Neutrophil (primary cell): ENCODE results near the gene KAZALD1.

Experiments used
- H3K27ac ChIP-seq: fragments of 200-600 bp; sonication (generic); 2 replicates; pipeline ENCODE4 v1.5.1; 2016; ENCODE audit warnings: mild to moderate bottlenecking, moderate library complexity
- H3K27me3 ChIP-seq: fragments of 200-600 bp; sonication (generic); 2 replicates; pipeline ENCODE4 v1.6.0; 2016; ENCODE audit warnings: mild to moderate bottlenecking
- H3K36me3 ChIP-seq: fragments of 200-600 bp; sonication (generic); 2 replicates; pipeline ENCODE4 v1.5.1; 2017
- H3K4me1 ChIP-seq, 2 experiments: fragments of 200-600 bp in 1 of 2; sonication (generic) in 1 of 2; 1 replicate in 1 of 2; 2 replicates in 1 of 2; pipeline versions ENCODE4 v1.5.1 to v1.6.1; 2013 to 2016; ENCODE audit warnings: low read depth in 1 of 2, low read length in 1 of 2, mild to moderate bottlenecking in 1 of 2, moderate library complexity in 1 of 2; ENCODE audit not compliant: control insufficient read depth in 1 of 2, insufficient read depth in 1 of 2
- H3K4me3 ChIP-seq, 2 experiments: fragments of 200-600 bp in 1 of 2; sonication (generic) in 1 of 2; 1 replicate in 1 of 2; 2 replicates in 1 of 2; pipeline ENCODE4 v1.5.1; 2013 to 2016; ENCODE audit warnings: low read depth in 1 of 2, low read length in 1 of 2, mild to moderate bottlenecking in 1 of 2, moderate library complexity in 1 of 2
- H3K9me3 ChIP-seq: fragments of 200-600 bp; sonication (generic); 2 replicates; pipeline ENCODE4 v1.5.1; 2016
- TF ChIP-seq, protein P1 (sequence below): fragments of 200-600 bp; sonication (generic); IDR thresholded peaks from 2 replicates; pipeline ENCODE4 v1.5.1; 2016; ENCODE audit warnings: antibody characterized with exemption

Gene KAZALD1

DNA sequence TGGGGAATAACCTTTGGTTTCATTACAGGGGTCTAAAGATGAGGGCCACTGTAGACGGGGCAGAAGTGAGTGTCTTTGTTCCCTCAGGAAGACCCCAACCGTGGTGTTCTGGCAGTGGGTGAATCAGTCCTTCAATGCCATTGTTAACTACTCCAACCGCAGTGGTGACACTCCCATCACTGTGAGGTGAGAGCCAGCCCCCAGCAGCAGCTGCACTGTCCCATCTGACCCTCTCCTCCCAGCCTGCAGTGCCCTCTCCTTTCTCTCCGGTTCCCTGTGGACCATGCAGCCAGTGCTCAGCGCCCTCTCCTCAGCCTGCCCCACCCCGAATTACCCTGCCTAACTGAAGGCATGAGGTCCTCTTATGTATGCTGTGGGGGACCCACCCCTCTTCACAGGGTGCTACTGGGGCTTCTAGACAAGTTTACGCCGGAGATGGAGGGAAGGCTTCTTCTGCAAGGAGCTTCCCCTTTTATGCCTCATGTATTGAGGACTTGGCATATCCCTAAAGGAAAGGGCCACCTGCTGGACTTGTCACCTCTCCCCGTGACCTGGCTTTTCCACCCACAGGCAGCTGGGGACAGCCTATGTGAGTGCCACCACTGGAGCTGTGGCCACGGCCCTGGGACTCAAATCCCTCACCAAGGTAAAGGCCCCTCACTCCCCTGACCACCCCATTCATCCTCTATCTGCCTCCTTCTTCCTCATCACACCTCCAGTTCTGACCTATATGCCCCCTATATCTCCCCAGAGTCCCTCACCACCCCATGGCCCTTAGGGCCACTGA lies 25.7 kb upstream of the KAZALD1 start:
- H3K27ac ChIP-seq, result no peak overlapping the region
- H3K36me3 ChIP-seq, result no peaks in the 10 kb centered on the region
- H3K9me3 ChIP-seq, result no peaks in the 10 kb centered on the region
- peaks cover 6 to 14% of the 10 kb centered on the region in 2 experiments for H3K4me1 ChIP-seq
- peaks cover 83% of the 10 kb centered on the region for H3K27me3 ChIP-seq
- TF ChIP-seq, protein P1, sequence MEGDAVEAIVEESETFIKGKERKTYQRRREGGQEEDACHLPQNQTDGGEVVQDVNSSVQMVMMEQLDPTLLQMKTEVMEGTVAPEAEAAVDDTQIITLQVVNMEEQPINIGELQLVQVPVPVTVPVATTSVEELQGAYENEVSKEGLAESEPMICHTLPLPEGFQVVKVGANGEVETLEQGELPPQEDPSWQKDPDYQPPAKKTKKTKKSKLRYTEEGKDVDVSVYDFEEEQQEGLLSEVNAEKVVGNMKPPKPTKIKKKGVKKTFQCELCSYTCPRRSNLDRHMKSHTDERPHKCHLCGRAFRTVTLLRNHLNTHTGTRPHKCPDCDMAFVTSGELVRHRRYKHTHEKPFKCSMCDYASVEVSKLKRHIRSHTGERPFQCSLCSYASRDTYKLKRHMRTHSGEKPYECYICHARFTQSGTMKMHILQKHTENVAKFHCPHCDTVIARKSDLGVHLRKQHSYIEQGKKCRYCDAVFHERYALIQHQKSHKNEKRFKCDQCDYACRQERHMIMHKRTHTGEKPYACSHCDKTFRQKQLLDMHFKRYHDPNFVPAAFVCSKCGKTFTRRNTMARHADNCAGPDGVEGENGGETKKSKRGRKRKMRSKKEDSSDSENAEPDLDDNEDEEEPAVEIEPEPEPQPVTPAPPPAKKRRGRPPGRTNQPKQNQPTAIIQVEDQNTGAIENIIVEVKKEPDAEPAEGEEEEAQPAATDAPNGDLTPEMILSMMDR, result no peak
- no peak overlapping the region for H3K4me3 ChIP-seq

DNA sequence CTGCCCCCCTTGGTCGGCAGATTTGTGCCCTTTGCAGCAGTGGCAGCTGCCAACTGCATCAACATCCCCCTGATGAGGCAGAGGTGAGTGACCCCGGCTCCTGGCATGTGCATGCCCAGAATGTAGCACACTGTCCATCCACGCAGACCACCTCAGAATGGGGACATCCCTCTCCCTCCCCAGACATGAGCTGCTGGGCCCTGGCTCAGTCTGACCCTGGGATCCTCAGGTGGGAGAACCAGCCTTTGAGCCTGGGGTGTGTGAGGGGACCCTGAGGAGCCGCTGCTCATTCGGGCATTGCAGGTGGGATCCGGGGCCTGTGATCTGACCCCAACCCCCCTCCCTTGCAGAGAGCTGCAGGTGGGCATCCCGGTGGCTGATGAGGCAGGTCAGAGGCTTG lies 25.1 kb upstream of the KAZALD1 start:
- Histone ChIP-seq H3K4me1 (peaks cover 6 to 8% of the 10 kb centered on the region in 2 experiments), H3K27ac (no peak overlapping the region), H3K4me3 (no peak overlapping the region), H3K9me3 (no peaks in the 10 kb centered on the region), H3K27me3 (peaks cover 77% of the 10 kb centered on the region), H3K36me3 (no peaks in the 10 kb centered on the region)
- TF ChIP-seq, protein P1, result no peak

DNA sequence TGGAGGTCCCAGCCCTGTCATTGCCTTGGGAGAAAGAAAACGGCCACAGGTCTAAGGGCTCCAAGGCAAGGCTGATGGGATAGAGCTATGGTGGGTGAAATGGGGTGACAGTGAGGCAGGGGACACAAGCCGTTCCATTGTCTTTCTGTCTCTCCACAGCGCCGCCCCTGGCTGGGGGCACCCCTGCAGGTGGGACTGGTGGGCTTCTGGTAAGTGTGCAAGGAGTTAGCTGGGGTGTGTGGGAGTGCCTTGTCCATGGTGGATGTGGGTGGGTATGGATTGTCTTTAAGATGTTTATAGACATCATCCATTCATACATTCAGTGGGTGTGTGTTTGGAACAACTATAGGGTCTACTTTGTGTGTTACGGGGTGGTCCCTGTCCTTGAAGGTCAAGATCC lies 23.3 kb upstream of the KAZALD1 start:
- TF ChIP-seq, protein P1, result no peak
- no peak overlapping the region for H3K4me3 ChIP-seq
- peaks cover 61% of the 10 kb centered on the region for H3K27me3 ChIP-seq
- H3K4me1 ChIP-seq, result peaks cover 11 to 13% of the 10 kb centered on the region in 2 experiments
- H3K27ac ChIP-seq, result no peak overlapping the region
- H3K36me3 ChIP-seq, result no peaks in the 10 kb centered on the region
- H3K9me3 ChIP-seq, result no peaks in the 10 kb centered on the region

DNA sequence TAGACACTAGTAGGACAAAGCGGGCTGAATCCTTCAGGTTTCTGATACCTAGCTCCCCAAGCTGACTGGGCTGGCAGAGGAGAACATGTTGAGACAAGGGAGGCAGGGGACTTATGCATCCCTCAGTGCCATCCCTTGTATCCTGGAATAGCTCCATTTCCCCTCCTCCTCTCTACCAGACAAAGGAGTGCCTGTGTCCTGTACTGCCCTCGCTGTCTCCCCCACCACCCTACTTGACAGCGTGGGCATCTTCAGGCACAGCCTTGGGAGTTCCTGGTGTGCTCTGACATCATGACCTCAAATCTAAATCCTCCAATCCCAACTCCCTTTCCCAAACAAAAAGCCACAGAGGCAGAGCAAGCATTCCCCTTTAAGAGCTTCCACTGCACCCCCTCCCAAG lies 21.7 kb upstream of the KAZALD1 start:
- TF ChIP-seq, protein P1, result no peak
- Histone ChIP-seq H3K4me1 (peaks cover 12 to 13% of the 10 kb centered on the region in 2 experiments), H3K9me3 (no peaks in the 10 kb centered on the region), H3K36me3 (no peaks in the 10 kb centered on the region), H3K4me3 (no peak overlapping the region), H3K27ac (no peak overlapping the region), H3K27me3 (peaks cover 60% of the 10 kb centered on the region)

DNA sequence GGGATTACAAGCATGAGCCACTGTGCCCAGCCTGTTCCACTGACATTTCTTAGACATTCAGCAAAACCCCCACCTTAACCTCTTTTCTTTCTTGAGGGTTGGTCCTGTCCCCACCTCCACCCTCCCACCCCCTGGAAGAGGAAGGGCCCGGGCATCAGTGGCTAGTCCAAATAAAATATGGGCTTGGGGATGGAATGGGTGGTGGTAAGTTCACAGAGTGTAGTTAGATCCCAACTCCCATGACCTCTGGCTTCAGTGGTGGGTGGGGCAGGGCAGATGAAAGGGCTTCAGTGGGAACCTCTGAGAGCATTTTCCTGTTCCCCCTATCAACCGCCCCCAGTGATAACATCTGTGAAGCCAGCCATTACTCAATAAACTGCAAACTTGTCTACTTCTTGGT lies 20.9 kb upstream of the KAZALD1 start:
- TF ChIP-seq, protein P1, result no peak
- no peaks in the 10 kb centered on the region for H3K36me3 ChIP-seq

More for the DNA sequence above, 20.9 kb upstream of the KAZALD1 start:
- Histone ChIP-seq H3K9me3 (no peaks in the 10 kb centered on the region), H3K4me1 (peaks cover 12 to 13% of the 10 kb centered on the region in 2 experiments), H3K27me3 (peaks cover 60% of the 10 kb centered on the region), H3K4me3 (no peak overlapping the region), H3K27ac (no peak overlapping the region)
